Measurements from ENCODE around the gene UST.
A peak's percentile ranks its signal among the peaks of the same experiment; 100 is the strongest.
"Not testable (repeated sequence)": the region's sequence is repeated elsewhere in the genome, so short reads cannot be mapped to it uniquely, and the experiment has no call there.

The UST gene

DNA sequence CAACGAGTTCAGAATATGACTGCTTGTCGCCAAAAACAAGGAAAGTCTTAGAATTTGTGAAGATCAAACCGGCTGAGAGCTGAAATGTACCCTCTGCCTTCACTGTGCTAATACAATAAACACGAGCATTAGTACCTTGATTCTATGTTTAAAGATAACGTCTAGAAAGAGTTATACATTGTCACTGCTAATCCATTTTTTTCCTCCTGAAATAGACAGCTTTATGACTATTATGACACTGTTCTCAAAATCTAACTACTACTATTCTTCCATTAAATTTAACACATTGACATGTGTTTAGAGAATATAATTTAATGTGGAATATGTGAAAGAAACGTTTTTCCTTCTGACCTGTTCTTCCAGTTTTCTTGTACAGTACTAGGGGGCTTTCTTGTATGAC is 204.8 kb downstream of the UST start:
- no peak for DNase-seq (ENCODE audit: low spot score)

DNA sequence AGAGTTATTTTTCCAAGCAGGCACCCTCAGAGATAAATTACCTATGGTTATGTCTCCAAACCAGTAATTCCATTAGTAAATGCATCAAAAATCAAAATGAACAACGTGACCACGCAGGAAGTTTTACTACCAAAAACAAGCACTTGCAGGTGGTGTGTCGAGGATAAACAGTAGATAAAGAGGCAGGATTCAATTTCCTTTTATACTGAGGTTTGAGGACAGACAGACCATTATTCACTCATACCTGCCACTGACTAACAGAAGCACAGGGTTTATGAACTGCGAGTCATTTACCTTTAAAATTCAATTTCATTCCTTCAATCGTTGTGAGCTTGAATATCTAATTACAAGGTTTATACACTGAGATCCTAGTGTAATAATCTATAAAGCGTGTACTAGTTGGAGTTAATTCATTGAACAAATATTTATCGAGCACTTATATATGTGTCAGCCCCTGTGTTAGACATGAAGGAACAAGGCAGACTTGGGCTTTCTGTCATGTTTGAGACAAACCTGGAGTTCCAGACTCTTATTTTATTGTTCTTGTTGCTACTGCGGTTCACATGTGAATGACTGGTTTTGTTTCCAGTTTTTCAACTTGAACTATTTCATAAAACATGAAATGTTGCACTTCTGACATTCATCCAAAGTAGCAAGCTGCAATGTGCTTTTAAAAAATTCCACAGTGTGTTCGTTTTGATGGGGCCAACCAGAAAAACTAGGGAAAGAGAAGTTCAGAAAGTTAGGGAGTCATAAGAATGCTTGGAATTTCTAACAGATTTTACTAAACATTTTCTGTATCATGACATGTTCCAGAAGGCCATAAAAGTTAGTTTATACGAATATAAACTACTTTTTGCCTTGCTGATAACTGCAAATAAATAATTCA is 205.6 kb downstream of the UST start:
- DNase-seq (ENCODE audit: low spot score), result no peak

DNA sequence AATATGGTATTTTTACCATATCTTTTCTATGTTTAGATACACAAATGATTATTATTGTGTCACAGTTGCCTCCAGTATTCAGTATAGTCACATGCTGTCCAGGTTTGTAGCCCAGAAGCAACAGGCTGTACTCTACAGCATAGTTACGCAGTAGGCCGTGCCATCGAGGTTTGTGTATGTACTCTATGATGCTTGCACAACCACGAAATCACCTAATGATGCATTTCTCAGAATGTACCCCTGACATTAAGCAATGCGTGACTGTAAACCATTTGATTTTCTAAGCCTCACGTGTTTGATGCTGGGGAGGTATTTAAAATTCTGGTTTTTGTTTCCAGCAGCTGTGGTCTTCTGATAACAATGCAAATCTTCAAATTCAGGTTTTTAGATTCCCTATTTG is 207.6 kb downstream of the UST start:
- no peak for DNase-seq (ENCODE audit: low spot score)

DNA sequence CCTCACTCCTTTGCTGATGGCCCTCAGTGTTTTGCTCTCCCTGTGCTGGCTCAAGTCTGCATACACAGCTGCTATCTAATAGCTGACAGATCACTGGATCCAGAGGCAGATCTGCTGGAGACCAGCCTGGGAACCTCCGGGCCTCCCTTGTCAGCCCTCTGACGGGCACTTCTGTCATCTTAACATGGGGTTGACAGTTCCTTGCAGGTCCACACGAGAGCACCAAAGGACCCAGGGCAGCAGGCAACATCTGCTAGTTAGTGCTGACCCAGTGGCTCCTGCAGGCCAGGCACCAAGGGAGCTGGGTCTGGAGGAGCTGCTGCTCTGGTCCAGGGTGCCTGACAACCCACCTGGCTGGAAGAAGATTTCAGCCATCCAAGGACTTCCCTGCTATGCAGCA is 208.1 kb downstream of the UST start:
- no peak for DNase-seq (ENCODE audit: low spot score)

DNA sequence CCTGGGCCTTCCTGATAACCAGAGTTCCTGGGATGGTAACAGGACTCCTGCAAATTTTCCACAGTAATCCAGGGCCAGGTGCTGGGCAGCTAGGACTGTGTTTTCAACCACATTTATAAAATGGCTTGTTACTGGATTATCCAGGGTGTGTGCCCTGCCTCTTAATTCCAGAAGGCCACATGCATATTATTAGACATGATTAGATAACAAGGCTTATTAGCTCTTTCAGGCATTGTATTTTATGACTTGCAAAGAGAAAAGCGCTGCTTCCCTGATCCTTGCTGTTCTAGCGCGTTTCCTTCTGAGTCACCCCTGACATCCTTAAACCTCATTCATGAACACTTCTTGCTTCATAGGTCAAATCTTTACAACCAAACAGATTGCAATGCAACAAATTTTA is 208.6 kb downstream of the UST start:
- no peak for DNase-seq (ENCODE audit: low spot score)

DNA sequence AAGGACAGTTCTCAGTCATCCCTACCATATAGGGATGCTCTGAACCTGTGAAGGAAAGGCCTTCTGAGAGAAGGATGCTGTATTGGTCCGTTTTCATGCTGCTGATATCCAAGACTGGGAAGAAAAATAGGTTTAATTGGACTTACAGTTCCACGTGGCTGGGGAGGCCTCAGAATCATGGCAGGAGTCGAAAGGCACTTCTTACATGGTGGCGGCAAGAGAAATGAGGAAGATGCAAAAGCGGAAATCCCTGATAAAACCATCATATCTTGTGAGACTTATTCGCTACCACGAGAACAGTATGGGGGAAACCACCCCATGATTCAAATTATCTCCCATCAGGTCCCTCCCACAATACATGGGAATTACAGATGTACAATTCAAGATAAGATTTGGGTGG is 209.3 kb downstream of the UST start:
- not testable (repeated sequence) for DNase-seq (ENCODE audit: low spot score)

DNA sequence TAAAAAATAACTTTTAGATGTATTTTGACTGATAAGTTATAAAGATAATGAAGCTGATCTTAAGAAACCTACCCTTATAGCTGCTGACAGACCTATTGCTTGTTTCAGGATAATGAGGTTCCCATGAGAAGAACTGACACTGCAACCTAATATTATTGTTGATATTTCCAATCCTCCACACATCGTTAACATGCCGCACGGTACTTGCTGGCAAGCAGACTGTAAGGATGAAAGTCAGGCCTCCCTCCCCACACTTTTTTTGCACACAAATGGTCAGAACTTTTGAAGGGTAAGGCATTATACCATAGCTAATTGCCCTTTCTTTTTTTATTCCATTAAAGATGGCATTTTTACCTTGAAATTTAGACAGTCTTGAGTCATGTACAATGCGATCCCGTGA is 210.9 kb downstream of the UST start:
- DNase-seq (ENCODE audit: low spot score), result no peak

DNA sequence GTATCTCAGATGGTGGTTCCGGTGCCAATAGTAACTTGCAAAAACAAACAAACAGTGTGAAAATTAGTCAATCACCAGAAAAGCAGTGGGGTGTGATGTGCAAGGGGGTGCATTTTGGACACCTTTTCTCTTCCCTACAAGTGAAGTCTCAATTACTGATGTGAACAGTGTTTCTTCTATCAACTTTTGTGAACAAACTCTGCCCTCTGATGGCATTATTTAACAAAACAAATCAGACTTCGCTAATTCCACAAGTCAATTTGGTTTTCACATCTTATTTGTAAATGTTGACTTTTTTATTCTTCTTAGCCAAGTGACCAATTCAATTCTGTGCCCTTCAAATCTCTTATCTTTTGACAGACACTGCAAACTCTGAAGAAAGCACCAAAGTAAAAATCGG is 212.2 kb downstream of the UST start:
- no peak for DNase-seq (ENCODE audit: low spot score)

DNA sequence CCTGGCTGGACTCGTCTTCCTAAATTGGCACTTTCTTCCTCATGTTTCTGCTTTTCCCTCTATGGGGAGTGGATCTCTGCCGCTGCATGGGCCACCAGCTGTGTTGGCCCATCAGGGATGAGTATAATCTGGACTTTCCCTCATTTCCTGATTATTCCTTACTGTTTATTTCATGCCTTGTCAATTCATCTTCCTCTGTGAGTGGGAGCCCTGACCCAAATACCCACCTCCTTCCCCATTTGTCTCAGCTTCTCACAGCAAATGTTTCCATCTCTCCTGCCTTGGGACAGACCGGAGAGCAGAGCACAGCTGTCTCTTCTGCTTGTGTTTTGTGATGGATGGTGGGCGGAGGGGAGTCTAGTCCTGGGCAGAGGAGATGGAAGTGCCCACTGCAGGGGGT is 212.7 kb downstream of the UST start:
- DNase-seq (ENCODE audit: low spot score), result no peak

DNA sequence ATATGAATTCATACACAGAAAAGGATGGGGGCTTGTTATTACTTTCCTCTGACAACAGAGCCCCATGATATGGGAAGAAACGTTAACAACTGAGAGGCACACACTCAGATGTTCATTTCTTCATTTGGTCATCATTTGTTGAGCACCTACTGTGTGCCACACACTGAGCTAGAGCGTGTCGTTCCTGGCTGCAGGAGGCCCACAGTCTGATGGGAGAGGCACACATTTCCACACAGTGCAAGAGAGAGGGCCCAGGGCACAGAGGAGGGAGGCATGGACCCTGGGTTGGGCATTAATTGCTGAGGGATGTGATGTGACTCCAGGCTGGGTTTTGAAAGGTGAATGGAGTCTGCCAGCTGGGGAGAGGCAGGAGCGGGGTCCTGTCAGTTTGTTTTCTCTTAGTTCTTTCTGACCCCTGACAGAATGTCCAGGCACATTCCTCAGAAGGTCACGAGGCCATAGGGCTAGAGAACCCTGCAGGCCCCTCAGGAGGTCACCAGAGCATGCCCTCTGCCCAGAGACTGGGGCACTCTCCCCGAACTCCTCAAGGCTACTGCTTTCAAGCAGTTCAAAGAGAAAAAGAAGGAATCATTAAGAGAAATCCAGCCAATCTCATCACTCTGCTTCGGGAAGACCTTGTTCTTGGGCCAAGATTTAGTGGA is 216.2 kb downstream of the UST start:
- DNase-seq (ENCODE audit: low spot score), result no peak

DNA sequence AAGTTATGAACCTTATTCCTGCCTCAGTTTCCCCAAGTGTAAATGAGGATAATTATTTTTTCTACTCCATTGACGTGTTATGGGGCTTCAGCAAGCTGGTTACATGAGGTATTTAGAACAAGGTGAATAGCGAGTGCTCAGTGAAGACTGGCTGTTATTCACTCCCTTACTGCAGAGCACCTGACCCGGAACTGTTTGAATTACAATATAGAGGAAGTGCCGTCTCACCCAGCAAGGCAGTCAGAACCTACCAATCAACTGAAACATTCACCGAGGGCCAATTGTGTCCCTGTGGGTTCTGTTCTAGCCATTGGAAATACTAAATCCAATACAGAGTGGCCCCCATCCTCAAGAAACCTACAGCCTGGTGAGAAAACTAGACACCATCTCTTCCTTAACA is 216.9 kb downstream of the UST start:
- no peak for DNase-seq (ENCODE audit: low spot score)

DNA sequence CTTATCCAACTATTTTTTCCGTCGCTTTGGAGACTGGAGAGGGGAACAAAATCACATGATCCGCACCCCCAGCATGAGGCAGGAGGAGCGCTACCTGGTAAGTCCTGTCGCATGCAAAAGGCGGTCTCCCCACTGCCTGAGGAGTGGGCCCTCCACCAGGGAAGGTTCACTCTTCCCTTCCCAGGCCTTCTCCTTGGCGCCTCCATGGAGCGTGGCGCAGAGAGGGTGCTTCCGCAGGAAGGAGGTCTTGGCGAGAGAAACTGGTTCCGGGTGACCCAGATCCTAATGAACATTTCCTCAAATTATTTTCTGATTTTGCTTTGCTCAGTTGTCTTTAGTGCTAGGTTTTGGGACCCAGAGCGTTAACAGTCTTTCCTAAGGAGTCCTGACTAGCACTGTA is 217.6 kb downstream of the UST start:
- DNase-seq (ENCODE audit: low spot score), result no peak

DNA sequence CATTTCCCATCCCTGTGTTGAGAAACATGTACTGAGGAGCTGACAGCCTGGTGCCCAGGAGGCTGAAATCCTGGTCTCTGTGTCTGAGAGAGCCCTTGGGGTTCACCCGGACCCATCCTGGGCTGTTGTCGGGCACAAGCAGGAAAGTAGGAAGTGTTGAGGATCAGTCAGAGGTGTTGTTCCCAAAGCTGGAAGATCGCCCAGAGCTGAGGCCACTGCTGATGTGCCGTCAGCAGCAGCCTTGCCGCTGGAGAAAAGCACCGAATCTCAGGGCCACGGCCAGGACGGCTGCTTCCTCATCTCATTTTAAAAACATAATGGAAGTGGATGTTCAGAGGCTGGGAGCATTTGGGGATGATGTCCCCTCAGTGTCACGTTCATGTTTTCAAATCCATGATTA is 218.5 kb downstream of the UST start:
- DNase-seq (ENCODE audit: low spot score), result no peak

DNA sequence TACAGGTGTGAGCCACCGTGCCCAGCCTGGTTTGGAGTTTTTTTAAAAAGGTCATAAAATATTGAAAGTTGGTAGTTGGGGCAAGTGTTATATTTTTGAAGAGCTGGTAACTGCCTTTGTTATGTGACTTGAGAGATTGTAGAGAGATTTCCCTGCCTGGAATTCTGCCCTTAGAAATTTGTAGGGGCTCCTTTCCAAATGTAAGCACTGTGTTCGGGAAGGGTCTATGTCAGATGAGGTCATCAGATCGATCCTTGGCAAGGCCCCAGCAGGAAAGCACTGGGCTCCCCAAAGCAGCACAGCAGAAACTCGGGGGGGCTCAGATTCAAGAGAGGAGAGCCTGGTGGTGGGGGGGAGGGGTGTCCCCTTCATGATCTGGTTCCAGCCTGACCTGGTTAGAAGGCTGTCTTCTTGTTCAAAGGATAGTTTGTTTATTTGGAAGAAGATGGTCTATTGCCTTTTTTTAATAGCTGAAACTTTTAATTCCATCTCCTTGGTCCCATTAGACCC is 220.2 kb downstream of the UST start:
- no peak for DNase-seq (ENCODE audit: low spot score)

DNA sequence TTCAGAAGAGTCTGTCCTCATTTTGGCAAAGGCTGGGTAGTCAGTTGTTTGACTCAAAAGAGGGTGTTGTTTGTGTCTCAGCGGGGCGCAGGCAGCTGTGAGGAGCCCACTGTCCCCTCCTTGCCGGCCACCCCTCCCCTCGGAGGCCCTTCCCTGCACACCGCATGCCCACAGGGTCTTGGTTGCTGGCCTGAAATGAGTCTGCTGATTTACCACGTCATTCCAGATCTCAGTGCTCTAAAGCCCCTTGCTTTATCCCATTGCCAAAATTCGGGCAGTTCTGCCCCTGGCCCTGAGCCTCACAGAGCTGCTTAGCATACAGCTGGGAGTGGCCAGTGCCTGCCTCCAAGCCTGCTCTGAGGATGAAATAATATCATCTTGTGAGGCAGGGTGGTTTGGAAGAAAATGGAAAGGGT is 220.7 kb downstream of the UST start:
- peak; percentile 58 for DNase-seq (ENCODE audit: low spot score)

DNA sequence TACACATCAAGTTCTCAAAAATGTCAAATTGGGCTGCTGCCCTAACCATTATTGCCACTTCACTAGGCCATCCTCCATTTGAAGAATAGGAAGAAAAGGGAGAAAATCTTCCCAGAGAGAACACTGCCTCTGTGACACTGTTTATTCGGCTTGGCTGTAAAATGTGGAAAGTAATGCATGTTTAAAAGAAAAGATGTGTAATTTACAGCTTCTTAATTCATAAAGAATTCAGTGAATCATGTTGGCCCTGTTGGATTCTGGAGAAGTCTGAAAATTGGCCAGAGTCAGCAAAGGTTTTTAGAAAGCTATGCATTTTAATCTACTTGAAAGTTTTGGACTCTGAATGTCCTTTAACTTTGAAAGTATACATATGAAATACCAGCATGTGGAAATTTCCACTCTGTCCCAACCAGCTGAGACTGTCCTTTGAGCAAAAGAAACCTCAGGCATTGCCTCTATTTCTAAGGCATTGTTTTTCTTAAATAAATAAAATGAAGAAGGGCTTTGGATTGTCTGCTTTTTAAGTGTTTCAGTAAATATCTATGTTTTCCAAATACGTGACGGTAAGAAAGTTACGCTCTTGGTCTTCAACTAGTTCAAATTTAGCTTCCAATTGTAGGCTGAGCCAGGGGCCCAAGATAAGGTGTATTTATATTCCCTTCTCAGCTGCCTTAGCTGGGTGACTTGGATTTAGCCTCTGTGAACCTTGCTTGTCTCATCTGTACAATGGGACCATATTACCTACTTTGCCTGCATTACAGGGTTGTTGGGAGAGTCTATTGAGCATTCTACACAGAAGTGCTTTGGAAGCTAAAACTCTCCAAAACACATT is 222.2 kb downstream of the UST start:
- DNase-seq (ENCODE audit: low spot score), result no peak

DNA sequence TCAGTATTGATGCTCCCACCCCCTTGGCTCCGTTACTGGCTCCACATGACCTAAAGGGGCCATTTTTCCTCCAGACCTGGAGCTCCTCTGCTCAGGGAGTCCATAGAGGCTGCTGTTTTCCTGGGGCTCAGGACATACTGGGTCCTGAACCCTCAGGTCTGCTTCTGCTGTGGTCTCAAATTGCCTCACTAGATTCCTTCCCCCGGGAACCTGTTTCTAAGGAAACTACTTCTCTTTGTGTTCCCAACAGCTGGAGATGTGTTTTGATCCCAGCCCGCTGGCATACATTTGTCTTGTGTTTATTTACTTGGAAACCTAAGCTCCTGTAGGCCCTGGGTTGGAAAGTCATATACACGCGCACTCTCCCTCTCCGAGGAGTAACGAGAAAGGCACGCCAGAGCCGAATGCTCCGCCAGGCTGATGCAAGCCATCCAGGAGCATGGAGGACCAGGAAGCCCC is 222.8 kb downstream of the UST start:
- no peak for DNase-seq (ENCODE audit: low spot score)

DNA sequence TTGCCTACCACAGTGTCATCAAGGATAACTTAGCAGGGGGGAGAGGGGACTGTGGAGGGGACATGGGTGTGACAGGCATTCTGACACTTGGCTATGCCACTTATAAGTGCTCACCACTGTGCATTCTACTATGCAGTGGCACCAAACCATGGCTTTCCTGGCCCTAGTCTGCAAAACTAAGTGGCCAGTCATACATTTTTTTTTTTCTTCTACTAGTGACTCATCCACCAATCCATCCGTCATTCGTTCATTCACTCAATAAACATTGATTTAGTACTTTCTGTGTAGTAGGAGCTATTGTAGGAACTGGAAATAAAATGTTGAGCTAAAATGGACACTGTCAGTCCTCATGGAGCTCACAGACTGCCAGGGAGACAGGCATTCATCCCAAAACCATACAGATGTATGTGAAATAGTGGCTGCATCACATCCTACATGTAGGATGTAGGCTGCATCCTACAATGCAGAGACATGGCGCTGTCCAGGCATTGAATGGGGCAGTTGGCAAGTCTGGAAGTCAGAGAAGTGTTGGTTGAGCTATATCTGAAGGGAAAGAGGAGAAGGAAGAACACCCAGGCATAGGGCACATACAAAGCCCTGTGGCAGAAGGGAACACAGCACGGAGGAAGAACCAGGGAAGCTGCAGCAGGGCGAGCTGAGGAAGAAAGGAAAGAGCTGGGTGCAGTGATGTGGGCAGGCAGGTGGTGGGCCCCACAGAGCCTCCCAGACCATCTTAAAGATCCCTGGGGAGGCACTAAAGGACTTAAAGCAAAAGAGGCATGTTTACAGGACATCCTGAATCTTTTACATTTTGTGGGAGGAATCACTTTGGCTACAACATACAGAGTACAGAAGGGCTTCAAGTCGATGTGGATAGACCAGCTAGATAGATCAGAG is 224.4 kb downstream of the UST start:
- DNase-seq (ENCODE audit: low spot score), result no peak

DNA sequence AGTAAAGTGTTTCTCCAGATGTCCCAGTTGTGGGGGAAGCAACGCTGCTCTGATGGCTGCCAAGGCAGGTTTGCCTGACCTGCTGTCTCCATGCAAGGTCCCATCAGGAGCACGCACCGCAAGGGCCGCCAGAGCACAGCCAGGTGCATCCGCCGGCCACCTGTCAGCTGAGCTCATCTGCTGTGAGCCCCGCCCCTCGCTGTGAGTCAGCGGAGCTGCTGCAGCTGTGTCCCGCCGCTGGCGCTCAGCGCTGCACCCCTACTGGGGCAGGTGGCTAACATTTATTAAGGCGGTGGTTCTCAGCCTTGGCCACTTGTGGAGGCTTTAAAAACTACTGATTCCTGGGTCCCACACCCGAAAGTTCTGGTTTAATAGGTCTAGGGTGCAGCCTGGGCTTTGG is 225.7 kb downstream of the UST start:
- no peak for DNase-seq (ENCODE audit: low spot score)

DNA sequence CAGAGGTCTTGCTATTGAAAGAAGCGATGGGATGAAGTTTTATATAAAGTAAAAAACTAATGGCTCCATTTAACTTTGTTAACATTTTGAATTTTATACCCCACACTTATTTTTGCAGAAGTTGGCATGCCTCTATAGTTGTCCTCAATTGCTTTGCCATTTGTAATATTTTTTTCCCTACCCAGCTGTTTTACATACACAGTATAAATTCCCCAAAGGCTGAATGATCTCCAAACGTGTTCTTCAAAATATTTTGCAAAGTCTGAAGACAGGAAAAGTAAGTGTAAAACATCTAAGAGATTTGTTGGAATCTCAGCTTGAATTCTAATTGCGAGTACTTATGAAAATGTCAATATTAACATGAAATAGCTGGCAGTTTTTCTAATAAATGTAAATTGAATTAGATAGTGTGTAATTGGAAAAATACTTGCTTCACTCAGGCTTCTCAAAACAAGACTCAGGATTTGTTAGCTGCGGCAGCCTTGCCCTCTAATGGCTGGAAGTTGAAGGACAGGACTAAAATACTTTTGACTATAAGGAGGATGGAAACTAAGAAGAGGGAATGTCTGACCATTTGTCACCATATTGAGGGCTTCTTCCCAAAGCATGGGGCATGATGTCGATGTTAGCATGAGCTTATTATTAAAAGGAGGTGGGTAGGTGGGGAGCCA is 226.8 kb downstream of the UST start:
- DNase-seq (ENCODE audit: low spot score), result peak; percentile 68

DNA sequence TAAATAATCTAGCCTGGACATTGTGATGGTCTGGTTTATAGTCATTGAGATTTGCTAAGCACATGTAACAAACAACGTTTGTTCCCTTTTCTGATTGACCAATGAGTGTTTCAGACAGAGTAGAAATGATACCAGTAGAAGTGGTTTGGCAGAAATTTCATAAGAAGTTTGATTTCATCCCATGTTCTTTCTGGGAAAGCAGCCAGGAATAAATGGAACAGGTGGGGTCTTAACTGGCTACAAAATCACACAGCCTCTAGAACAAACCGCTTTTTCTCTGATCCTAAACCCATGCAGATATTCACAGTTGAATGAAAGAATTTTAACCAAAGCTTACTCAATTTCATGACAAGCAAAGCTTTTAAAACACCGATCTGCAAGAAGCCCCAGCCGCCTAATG is 227.5 kb downstream of the UST start:
- no peak for DNase-seq (ENCODE audit: low spot score)
